Measurements from ENCODE around the gene GPRIN1.
"Not testable (repeated sequence)": the region's sequence is repeated elsewhere in the genome, so short reads cannot be mapped to it uniquely, and the experiment has no call there.

The GPRIN1 gene

DNA sequence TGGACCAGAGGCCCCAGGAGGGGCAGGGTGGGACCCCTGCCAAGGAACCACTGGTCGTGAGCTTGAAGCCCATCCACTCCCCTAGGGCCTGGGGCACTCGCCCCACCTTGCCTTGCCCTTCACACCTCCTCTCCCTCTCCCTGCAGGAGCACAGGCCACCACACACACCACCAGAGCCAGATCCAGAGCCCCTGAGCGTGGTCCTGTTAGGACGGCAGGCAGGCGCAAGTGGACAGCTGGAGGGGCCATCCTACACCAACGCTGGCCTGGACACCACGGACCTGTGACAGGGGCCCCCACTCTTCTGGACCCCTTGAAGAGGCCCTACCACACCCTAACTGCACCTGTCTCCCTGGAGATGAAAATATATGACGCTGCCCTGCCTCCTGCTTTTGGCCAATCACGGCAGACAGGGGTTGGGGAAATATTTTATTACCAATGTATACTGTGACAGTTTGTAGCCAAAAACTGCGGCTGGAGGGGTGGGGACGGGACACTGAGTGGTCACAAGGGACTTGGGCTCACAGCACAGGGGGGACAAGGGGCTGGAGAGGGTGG is 14.5 kb downstream of the GPRIN1 start:
- no peak for DNase-seq

DNA sequence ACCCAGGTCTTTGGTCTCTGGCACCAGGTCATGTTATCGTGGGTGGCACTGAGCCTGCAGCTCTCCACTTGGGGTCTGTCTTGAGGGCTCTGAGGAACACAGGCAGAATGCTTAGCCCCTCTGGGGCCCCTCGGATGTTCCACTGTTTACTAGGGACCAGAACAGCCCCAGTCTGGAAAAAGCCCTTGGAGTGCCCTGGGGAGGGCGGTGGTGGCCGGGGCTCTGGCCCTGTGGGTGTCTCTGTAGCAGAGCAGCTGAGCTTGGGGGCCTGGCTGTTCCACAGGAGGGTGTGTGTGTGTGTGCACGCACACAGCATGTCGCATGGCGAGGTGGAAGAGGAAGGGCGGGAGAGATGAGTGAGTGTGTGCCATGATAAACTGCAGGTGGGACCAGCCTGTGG is 15.4 kb downstream of the GPRIN1 start:
- DNase-seq: no peak

GRCh38 chr5:176593273-176593869 is 16.6 kb downstream of the GPRIN1 start:
- no peak for DNase-seq

- DNase-seq: no peak
Measured at GRCh38 chr5:176592573-176592972, 17.4 kb downstream of the GPRIN1 start.

DNA sequence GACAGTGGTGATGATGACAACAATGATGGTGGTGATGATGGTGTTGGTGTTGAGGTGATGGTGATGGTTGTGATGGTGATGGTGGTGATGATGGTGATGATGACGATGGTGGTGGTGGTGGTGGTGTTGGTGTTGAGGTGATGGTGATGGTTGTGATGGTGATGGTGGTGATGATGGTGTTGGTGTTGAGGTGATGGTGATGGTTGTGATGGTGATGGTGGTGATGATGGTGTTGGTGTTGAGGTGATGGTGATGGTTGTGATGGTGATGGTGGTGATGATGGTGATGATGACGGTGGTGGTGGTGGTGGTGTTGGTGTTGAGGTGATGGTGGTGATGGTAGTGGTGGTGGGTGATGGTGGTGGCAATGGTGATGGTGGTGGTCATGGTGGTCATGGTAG is 18.3 kb downstream of the GPRIN1 start:
- not testable (repeated sequence) for DNase-seq

- DNase-seq: no peak
Measured at GRCh38 chr5:176590035-176590717, 19.8 kb downstream of the GPRIN1 start.

- DNase-seq: no peak
Measured at GRCh38 chr5:176589039-176589769, 20.8 kb downstream of the GPRIN1 start.

GRCh38 chr5:176588297-176588696 is 21.7 kb downstream of the GPRIN1 start:
- DNase-seq: no peak

- no peak for DNase-seq
Measured at GRCh38 chr5:176587398-176587797, 22.6 kb downstream of the GPRIN1 start.

GRCh38 chr5:176583076-176583475 is 26.9 kb downstream of the GPRIN1 start:
- no peak for DNase-seq

DNA sequence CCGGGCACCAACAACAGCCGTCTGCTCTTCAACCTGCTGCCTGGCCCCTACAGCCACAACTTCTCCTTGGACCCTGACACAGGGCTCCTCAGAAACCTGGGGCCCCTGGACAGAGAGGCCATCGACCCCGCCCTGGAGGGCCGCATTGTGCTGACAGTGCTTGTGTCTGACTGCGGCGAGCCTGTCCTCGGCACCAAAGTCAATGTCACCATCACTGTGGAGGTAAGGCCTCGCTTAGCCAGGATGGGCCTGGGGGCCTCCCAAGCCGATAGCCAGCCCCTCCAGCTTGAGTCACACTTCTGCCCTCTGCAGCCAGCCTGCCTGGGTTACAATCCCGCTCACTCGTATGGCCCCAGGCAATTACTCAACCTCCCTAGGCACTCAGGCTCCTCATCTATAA is 28.6 kb downstream of the GPRIN1 start:
- no peak for DNase-seq

- DNase-seq: no peak
Measured at GRCh38 chr5:176579323-176579722, 30.6 kb downstream of the GPRIN1 start.

DNA sequence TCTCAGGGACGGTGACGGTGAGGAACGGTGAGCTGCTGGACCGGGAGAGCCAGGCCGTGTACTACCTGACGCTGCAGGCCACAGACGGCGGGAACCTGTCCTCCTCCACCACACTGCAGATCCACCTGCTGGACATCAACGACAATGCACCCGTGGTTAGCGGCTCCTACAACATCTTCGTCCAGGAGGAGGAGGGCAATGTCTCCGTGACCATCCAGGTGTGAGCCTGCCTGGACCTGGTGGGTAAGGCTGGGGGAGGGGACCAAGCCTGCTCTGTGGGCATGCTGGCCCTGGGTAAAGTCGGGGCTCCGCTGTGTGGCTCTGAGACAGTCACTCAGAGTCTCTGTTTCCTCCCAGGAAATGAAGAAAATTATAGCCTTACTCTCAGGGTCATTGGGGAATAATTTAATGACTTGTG is 31.6 kb downstream of the GPRIN1 start:
- no peak for DNase-seq

DNA sequence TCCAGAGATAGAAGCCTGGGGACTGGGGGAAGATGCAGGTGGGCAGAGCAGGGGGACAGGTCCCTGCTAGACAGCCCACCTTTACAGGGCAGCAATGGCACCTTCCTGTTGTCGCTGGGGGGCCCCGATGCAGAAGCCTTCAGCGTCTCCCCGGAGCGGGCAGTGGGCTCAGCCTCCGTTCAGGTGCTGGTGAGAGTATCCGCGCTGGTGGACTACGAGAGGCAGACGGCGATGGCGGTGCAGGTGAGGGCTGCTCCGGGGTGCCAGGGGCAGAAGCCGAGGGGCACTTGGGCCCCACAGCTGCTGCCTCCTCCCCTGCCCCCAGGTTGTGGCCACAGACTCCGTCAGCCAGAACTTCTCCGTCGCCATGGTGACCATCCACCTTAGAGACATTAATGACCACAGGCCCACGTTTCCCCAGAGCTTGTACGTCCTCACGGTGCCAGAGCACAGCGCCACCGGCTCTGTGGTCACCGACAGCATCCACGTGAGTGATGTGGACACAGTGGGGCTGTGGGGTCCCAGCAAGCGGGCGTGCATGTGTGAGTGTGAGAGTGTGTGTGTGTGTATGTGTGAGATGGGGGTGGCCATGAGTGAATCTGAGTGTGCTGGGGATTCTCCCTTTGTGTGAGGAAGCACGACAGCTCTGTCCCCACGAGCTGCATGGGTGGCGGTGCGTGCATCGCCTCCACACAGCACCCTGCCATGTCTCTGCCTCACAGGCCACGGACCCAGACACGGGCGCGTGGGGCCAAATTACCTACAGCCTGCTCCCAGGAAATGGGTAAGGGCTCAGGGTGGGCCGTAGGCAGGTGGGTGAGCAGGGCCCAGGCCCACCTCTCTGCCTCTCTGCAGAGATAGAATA is 32.4 kb downstream of the GPRIN1 start:
- DNase-seq: no peak

DNA sequence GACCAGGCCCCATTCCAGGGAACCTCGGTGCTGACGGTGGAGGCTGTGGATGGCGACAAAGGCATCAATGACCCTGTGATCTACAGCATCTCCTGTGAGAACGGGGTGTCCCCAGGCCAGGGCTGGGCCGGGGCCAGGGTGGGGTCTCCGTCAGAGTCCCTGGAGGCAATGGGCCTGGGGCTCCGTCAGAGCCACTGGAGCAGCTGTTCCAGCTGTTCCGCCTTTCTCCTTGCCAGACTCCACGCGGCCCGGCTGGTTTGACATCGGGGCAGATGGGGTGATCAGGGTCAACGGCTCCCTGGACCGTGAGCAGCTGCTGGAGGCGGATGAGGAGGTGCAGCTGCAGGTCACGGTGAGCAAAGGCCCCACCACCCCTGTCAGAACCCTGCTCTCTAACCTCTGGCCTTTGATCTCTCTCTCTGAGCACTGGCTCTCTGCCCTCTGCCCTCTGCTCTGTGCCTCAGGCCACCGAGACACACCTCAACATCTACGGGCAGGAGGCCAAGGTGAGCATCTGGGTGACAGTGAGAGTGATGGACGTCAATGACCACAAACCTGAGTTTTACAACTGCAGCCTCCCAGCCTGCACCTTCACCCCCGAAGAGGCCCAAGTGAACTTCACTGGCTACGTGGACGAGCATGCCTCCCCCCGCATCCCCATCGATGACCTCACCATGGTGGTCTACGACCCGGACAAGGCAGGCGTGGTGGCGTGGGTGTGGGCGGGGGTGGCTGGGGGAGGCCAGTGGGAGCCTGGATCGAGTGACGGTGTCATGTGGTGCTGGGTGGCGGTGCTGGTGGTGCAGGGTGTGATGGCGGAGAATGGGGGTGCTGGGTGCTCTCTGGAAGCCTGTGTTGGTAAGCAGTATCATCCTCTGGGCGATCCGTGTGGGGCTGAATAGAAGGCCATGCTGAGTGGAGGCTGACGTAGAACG is 34.2 kb downstream of the GPRIN1 start:
- no peak for DNase-seq

GRCh38 chr5:176575066-176575465 is 34.9 kb downstream of the GPRIN1 start:
- DNase-seq: no peak

GRCh38 chr5:176574297-176574591 is 35.7 kb downstream of the GPRIN1 start:
- DNase-seq: no peak

- DNase-seq: peak; percentile 4
Measured at GRCh38 chr5:176573564-176574296, 36.2 kb downstream of the GPRIN1 start.

DNA sequence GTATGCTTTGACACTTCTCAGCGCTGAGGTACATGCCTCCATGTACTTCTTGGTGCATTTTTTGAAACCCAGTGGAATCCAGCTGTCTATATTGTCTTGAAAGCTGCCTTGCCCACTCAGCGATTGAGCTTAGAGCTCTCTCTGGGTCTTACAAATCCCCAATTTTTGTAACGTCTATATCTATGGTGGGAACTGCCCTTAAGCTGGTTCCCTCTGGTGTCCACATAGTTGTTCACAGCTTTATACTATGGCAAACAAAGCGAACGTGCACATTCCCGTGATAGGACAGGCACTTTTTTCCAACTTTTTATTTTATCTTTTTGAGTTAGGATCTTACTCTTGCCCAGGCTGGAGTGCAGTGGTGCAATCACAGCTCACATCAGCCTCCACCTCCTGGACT is 39.9 kb downstream of the GPRIN1 start:
- no peak for DNase-seq

DNA sequence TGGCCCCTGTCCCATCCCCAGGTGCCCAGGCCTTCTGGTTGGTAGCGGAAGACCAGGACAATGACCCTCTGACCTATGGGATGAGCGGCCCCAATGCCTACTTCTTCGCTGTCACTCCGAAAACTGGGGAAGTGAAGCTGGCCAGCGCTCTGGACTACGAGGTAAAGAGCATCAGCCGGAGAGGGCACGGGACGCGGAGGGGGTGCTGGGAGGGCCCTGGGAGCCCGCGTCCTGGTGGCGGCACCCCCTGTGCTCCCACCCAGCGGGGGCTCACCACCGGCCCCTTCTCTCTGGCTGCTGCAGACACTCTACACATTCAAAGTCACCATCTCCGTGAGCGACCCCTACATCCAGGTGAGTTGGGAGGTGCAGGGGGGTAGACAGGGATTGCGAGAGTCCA is 41.3 kb downstream of the GPRIN1 start:
- DNase-seq: no peak

- DNase-seq: no peak
Measured at GRCh38 chr5:176565760-176566288, 44.1 kb downstream of the GPRIN1 start.

Data from NCI-H2107 (cell line).